ENCODE data around the gene PARD3. TPM values are rescaled to one million over a fixed set of nuclear protein-coding genes. Genes with fewer than 3 reads are reported as not detected.
A peak's percentile ranks its signal among the peaks of the same experiment; 100 is the strongest.
"Not testable (repeated sequence)": the region's sequence is repeated elsewhere in the genome, so short reads cannot be mapped to it uniquely, and the experiment has no call there.

PARD3 gene
- total RNA-seq, 4 donors from 2014 or later = 27.3 to 65.3 (median 55.6) TPM

GRCh38 chr10:34272316-34272715 lies 542.8 kb downstream of the PARD3 start:
- H3K9me3 ChIP-seq = no peaks in the 10 kb centered on the region
- in situ Hi-C loops (cut with MboI; ENCODE audit: low pct_ligation_motif_present in 1 of 4, low pct_unique_long_range_greater_than_20kb in 1 of 4, low sequenced_read_pairs in 3 of 4) (no loop called here), intact Hi-C loops (cut with DNase I; ENCODE audit: low total_unique reads) (no loop called here)
- DNase-seq = no peak
- H3K27ac ChIP-seq = no peak overlapping the region
- 83 to 84% methylated on average over 3 of the region's 3 CpGs for WGBS, 2 donors (ENCODE audit: low coverage in 1 of 2)
- H3K4me1 ChIP-seq = no peaks in the 10 kb centered on the region
- no peak for TF ChIP-seq EP300 (IDR thresholded peaks at IDR 0.05; ENCODE audit: low read depth)
- no peak for TF ChIP-seq POLR2A (IDR thresholded peaks at IDR 0.05)
- no peak for TF ChIP-seq CTCF (IDR thresholded peaks at IDR 0.05)
- TF ChIP-seq POLR2AphosphoS5 (IDR thresholded peaks at IDR 0.05) = no peak
- H3K4me3 ChIP-seq = no peak overlapping the region
- no peaks in the 10 kb centered on the region for H3K36me3 ChIP-seq
- no peaks in the 10 kb centered on the region for H3K27me3 ChIP-seq

- H3K4me1 ChIP-seq; H3K36me3 ChIP-seq; H3K4me3 ChIP-seq; H3K27ac ChIP-seq; in situ Hi-C loops (cut with MboI; ENCODE audit: low pct_ligation_motif_present in 1 of 4, low pct_unique_long_range_greater_than_20kb in 1 of 4, low sequenced_read_pairs in 3 of 4); DNase-seq; H3K27me3 ChIP-seq; intact Hi-C loops (cut with DNase I; ENCODE audit: low total_unique reads); H3K9me3 ChIP-seq: not testable (repeated sequence)
- WGBS, 2 donors (ENCODE audit: low coverage in 1 of 2) = 90% methylated on average over 1 of the region's 2 CpGs; no CpG with 5 or more reads in 1 of the 2 donors
These were observed 546.7 kb downstream of the PARD3 start for GRCh38 chr10:34268410-34268809.

GRCh38 chr10:34262985-34263384 lies 552.1 kb downstream of the PARD3 start:
- in situ Hi-C loops (cut with MboI; ENCODE audit: low pct_ligation_motif_present in 1 of 4, low pct_unique_long_range_greater_than_20kb in 1 of 4, low sequenced_read_pairs in 3 of 4) (no loop called here), intact Hi-C loops (cut with DNase I; ENCODE audit: low total_unique reads) (no loop called here)
- Histone ChIP-seq H3K36me3 (no peaks in the 10 kb centered on the region), H3K27ac (no peak overlapping the region), H3K9me3 (no peaks in the 10 kb centered on the region), H3K27me3 (no peaks in the 10 kb centered on the region), H3K4me3 (no peak overlapping the region), H3K4me1 (no peaks in the 10 kb centered on the region)
- no peak for DNase-seq
- 67 to 84% methylated on average over 1 of the region's 1 CpG for WGBS, 2 donors (ENCODE audit: low coverage in 1 of 2)
- TF ChIP-seq POLR2A (IDR thresholded peaks at IDR 0.05) = no peak
- TF ChIP-seq EP300 (IDR thresholded peaks at IDR 0.05; ENCODE audit: low read depth) = no peak
- no peak for TF ChIP-seq POLR2AphosphoS5 (IDR thresholded peaks at IDR 0.05)
- no peak for TF ChIP-seq CTCF (IDR thresholded peaks at IDR 0.05)

GRCh38 chr10:34260904-34261303 lies 554.2 kb downstream of the PARD3 start:
- Histone ChIP-seq H3K36me3 (no peaks in the 10 kb centered on the region), H3K27me3 (no peaks in the 10 kb centered on the region), H3K9me3 (no peaks in the 10 kb centered on the region), H3K4me1 (peaks cover 0 to 8% (median 5%) of the 10 kb centered on the region in 4 donors), H3K4me3 (no peak overlapping the region), H3K27ac (no peak overlapping the region)
- no peak for DNase-seq
- WGBS, 2 donors (ENCODE audit: low coverage in 1 of 2) = 90 to 94% methylated on average over 5 of the region's 5 CpGs
- intact Hi-C loops (cut with DNase I; ENCODE audit: low total_unique reads) = no loop called here
- in situ Hi-C loops (cut with MboI; ENCODE audit: low pct_ligation_motif_present in 1 of 4, low pct_unique_long_range_greater_than_20kb in 1 of 4, low sequenced_read_pairs in 3 of 4) = no loop called here
- TF ChIP-seq POLR2A (IDR thresholded peaks at IDR 0.05) (no peak), EP300 (IDR thresholded peaks at IDR 0.05; ENCODE audit: low read depth) (no peak), POLR2AphosphoS5 (IDR thresholded peaks at IDR 0.05) (no peak), CTCF (IDR thresholded peaks at IDR 0.05) (no peak)

- no peaks in the 10 kb centered on the region for H3K36me3 ChIP-seq
- H3K27me3 ChIP-seq = no peaks in the 10 kb centered on the region
- H3K4me1 ChIP-seq = peaks cover 0 to 20% (median 13%) of the 10 kb centered on the region in 4 donors
- in situ Hi-C loops (cut with MboI; ENCODE audit: low pct_ligation_motif_present in 1 of 4, low pct_unique_long_range_greater_than_20kb in 1 of 4, low sequenced_read_pairs in 3 of 4) = no loop called here
- TF ChIP-seq POLR2AphosphoS5 (IDR thresholded peaks at IDR 0.05) (no peak), CTCF (IDR thresholded peaks at IDR 0.05) (no peak), POLR2A (IDR thresholded peaks at IDR 0.05) (no peak)
- H3K9me3 ChIP-seq = no peaks in the 10 kb centered on the region
- H3K4me3 ChIP-seq = no peak overlapping the region
- intact Hi-C loops (cut with DNase I; ENCODE audit: low total_unique reads) = no loop called here
- H3K27ac ChIP-seq = peak overlapping the region in 2 of 4 donors; percentile 6 to 41
- 39 to 60% methylated on average over 2 to 4 of the region's 4 CpGs for WGBS, 2 donors (ENCODE audit: low coverage in 1 of 2)
- peak; percentile 14 for DNase-seq
These were observed 558.9 kb downstream of the PARD3 start for GRCh38 chr10:34256216-34256615.
